ENCODE results near the gene HRG.
A peak's percentile ranks its signal among the peaks of the same experiment; 100 is the strongest.
"Not testable (repeated sequence)": the region's sequence is repeated elsewhere in the genome, so short reads cannot be mapped to it uniquely, and the experiment has no call there.

Gene HRG

DNA sequence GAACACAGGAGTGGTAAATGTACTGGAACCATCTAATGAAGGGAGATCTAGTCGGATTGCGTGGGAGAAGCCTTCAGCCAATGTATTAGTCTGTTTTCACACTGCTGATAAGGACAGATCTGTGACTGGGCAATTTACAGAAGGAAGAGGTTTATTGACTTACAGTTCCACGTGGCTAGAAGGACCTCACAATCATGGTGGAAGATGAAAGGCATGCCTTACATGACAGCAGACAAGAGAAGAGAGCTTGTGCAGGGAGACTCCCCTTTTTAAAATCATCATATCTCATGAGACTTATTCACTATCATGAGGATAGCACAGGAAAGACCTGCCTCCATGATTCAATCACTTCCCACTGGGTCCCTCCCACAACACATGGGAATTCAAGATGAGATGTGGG is 17.0 kb downstream of the HRG start:
- DNase-seq, result no peak

DNA sequence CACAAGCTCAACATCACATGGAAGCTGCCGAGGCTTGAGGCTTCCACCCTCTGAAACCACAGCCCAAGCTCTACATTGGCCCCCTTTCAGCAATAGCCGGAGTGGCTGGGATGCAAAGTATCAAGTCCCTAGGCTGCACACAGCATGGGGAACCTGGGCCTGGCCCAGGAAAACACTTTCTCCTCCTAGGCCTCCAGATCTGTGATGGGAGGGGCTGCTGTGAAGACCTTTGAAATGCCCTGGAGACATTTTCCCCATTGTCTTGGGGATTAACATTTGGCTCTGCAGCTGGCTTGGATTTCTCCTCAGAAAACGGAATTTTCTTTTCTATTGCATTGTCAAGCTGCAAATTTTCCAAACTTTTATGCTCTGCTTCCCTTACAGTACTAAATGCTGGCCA is 18.2 kb downstream of the HRG start:
- DNase-seq, result no peak

DNA sequence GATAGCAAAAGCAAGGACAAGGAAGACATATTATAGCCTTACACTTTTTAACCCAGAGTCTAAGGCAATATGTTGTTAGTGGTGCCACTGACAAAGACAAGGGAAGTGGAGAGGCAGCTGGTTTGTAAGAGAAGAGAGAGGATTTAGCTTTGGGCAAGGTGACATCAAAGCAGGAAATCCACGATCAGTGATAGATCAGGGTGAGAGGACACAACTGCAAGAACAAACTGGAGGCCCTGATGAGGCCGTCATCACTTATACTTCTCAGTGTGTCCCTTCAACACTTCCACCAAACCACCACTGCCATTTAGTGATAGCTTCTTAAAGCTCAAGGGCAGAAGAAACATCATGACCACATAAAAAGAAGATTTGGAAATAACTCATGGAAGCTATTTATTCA is 20.7 kb downstream of the HRG start:
- not testable (repeated sequence) for DNase-seq

DNA sequence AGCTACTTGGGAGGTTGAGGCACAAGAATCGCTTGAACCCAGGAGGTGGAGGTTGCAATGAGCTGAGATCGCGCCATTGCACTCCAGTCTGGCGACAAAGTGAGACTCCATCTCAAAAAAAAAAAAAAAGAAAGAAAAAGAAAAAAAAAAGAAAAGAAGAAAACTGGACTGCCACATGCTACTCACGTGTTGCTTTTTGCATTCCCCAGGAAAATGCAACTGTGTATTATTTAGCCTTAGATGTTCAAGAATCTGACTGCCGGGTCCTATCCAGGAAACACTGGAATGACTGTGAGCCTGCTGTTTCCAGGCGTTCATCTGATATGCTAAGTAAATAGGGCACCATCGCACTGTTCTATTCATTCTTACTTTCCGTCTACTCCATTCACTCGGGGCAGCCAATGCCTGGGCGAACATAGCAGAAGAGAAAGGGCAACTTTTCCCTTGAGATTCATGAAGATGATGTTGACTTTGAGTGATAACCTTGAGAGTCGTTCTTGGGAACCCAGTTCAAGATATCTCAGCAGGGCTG is 21.4 kb downstream of the HRG start:
- no peak for DNase-seq

DNA sequence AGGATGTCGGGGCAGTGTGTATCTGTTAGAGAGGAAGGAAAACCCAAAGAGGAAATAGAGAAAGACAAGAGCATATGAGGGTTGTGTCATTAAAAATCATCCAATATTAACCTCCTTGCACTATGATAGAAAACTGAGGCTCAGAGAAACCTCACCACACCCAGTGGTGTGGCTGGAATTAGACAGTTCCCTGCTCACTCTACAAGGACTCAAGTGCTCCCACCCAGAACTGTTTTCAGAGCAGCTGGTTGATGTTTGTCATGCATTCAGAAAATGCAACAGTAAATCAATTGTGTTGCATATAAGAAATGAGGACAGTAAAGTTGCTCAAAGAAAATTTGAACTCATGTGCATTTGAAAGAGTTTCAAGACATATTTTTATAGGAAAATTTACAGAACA is 24.5 kb downstream of the HRG start:
- not testable (repeated sequence) for DNase-seq

DNA sequence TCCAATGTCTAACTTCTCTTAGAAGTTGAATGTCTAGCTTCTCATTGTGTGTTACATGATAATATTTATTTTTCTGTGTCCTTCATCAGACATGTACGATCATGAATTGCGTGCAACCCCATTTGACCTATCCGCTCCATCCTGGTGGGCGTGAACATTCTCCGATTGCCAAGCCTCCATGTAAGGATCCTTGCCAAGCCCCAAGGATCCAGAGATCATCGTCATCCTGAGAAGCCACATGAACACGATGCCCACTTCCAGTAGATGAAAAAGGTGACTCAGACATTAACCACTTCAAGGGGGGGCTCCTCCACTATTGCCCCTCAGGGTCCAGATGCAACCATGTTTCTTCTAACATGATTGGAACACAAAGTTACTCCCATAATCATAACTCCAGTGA is 25.9 kb downstream of the HRG start:
- DNase-seq, result no peak

DNA sequence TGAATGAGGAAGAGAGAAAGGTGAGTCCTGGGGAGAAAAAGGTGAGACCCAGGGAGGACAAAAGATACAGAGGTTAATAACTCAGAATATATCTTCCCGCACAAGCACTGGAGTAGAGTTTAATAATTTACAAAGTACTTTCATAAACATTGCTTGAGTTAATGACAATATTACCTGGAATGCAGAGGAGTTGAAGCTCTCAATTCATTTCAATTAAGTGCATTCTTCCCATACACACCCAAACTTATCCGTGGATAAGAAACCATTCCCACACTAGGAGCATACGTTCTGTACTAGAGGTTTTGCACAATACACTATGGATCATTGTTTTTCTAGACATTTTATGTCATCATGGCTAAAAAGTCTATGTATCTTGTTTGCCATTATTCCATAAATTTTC is 28.0 kb downstream of the HRG start:
- no peak for DNase-seq

DNA sequence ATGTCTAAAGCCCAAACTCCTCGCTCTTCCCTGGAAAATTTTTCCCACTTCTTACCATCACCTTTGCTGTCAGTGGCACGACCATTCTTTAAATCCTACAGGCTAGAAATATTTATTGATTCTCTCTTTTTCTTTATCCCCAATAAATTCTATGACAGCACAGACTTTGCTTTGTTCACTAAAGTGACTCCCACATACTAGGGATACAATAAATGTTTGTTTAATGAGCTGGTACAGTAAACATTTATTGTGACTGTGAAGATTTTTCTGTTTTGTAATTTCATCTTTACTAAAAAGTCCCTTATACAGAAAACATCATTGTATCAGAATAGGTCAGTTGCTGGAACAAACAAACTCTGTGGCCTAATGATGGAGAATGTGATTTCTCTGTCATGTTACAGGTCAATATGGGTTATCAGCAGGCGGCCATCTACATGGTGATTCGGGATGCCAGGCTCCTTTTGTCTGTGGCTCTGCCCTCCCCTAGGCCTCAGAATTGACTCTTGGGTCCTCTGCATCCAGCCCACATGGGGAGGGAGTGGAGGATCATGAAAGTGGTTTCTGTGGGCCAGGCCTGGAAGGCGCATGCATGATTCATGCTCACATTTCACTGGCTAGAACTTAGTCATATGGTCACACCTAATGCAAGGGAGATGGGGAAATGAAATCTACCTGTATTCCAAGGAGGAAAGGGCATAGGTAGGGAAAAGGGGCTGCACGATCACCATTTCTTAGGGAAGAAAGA is 28.6 kb downstream of the HRG start:
- DNase-seq, result no peak

DNA sequence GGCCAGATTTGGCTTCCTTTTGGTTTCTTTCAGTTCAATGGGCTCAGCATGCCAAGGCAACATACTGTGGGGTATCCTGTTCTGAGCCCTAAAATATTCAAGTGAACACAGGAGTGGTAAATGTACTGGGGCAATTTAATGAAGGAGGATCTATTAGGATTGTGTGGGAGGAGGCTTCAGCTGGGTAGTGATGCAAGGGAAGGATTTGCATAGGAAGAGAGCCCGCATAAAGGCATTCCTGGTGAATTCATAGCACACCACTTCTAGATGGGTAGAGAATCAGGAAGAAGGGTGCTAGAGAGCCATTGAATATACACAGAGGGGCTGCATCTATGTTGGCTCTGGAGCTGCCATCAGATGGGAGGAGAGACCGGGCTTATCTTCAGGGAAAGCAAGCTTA is 30.7 kb downstream of the HRG start:
- no peak for DNase-seq

DNA sequence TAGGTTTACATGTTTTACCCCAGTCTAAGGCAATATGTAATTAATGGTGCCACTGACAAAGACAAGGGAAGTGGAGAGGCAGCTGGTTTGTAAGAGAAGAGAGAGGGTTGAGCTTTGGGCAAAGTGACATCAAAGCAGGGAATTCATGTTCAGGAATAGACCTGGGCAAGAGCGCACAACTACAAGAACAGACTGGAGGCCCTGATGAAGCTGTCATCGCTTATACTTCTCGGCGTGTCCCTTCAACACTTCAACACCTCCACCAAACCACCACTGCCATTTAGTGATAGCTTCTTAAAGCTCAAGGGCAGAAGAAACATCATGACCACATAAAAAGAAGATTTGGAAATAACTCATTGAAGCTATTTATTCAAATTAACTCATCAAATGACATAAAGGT is 31.7 kb downstream of the HRG start:
- no peak for DNase-seq

DNA sequence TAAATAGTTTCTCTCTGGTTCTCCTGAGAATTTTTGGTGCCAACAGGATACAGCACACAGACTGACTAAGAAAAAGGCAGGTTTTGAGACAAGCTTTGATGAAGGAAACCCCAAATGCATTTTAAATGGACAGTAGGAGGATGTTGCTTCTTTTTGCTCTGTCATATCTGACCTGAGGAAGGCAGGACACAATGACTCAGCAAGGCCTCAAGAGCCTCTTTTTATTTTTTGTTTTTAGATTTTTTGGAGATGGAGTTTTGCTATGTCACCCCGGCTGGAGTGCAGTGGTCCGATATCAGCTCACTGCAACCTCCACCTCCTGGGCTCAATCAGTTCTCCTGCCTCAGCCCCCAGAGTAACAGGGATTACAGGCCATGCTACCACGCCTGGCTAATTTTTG is 34.5 kb downstream of the HRG start:
- no peak for DNase-seq

DNA sequence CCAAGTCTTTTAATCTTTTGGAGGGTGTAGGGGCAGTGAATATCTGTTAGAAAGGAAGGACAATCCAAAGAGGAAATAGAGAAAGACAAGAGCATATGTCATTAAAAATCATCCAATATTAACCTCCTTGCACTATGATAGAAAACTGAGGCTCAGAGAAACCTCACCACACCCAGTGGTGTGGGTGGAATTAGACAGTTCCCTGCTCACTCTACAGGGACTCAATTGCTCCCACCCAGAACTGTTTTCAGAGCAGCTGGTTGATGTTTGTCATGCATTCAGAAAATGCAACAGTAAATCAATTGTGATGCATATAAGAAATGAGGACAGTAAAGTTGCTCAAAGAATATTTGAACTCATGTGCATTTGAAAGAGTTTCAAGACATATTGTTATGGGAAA is 36.6 kb downstream of the HRG start:
- DNase-seq, result not testable (repeated sequence)

DNA sequence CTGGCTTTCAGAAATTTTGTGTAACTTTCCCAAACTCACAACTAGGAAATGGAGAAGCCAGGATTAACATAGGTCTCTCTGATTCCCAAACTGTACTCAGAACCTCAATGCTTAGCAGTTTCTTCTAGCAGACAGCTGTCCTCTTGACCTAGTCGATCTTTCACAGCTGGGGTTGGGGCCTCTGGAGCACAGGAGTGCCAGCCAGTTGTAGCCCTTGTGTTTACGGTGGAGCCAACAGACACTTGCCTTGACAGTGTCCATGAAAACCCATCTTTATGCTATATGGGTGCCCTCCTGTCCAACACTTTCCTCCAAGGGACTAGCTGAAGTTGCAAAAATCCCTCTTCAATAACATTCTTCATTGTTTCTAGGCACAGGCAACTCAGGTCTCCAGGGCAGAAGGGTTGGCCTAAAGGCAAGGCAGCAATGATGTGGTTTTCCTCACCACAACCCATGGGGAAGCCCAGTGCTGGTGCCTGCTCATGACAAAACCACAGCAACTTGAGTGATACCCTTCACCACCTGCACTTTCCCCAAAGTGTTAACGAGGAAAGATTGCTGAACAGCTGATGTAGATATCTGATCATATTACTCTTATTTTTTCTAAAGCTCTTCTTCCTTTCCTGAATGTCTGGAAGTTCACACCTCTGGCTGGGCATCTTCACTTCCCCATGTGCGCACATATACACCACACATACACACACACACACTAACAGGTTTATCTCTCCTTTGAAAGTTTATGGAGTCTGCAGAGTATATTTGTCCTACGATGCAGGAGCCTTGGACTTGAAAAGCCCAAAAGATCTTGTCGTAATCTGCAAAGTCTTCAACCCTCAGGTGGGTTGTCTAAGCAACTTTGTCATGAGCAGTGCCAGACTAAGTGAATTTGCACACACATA is 40.3 kb downstream of the HRG start:
- DNase-seq, result peak; percentile 6

DNA sequence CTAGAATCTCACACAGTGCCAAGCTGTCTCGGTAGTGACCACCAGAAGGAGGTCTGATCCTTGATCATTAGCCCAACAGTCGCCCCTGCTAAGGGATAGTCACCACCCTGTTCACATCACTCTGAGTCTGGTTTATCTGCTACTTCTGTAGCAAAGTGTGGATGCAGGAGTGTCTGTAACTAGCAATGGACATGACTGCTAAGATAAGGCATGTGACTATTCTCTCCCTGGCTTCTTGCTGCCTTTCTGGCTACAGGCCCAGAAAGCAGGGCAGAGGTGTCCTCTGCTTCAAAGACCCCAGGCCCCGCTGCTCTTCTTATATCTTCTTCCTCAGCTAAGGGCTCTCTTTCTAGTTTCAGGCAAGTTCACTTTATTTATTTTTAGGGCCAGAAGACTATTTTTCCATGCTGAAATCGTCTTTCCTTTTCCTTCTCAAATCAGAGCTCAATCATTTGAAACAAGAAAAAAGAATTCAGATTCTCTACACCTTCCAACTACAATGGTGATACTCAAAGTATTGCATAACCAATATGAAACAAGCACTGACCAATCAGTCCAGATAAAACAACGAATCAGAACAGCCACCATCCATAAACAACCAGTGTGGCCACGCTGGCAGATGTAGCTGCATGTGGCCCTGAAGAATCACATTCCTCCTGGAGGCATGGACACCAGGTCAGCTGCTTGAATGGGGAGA is 43.3 kb downstream of the HRG start:
- DNase-seq, result no peak

DNA sequence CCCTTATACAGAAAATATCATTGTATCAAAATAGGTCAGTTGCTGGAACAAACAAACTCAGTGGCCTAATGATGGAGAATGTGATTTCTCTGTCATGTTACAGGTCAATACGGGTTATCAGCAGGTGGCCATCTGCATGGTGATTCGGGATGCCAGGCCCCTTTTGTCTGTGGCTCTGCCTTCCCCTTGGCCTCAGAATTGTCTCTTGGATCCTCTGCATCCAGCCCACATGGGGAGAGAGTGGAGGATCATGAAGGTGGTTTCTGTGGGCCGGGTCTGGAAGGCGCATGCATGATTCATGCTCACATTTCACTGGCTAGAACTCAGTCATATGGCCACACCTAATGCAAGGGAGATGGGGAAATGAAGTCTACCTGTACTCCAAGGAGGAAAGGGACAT is 44.9 kb downstream of the HRG start:
- not testable (repeated sequence) for DNase-seq

DNA sequence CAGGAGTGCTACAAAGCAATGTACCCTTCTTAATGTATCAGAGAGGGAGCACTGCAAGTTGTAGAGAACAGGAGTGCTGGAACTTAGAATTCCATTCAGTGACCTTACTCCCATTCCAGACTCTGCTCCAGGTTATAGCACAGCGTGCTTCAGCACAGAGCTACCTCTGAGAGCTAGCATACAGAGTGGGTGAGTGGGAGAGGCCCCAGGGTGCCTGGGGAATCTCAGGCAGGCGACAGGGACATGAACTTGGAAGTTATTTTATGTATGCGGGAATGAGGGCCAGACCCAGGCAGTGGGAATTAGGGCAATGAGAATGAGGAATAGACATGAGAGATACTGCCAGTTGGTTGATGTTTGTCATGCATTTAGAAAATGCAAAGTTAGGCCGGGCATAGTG is 47.7 kb downstream of the HRG start:
- DNase-seq, result no peak

DNA sequence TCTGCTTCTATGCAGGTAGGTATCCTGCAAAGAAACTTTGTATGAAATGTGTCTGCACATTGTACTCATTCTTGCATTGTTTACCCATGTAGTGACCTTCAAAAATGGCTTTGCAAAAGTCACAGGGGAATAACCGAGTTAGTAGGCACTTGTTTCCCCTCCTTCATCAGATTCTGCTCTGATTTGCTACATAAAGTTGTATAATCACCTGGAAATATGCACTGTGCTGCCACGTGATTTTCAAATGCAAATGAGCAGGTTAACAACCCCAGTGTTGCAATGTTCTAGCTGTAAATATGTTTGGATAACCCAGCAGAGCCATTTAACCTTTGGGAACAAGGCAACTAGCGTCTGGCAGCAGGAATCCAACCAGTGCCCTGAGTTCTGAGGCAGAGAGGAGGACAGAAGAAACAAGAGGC is 51.2 kb downstream of the HRG start, which contains the start of gene KNG1:
TSS of gene KNG1 (plus strand) at position 321 of the 419 bp plus-strand sequence. CDS start 184 bp downstream, outside the sequence.
- DNase-seq, result no peak

DNA sequence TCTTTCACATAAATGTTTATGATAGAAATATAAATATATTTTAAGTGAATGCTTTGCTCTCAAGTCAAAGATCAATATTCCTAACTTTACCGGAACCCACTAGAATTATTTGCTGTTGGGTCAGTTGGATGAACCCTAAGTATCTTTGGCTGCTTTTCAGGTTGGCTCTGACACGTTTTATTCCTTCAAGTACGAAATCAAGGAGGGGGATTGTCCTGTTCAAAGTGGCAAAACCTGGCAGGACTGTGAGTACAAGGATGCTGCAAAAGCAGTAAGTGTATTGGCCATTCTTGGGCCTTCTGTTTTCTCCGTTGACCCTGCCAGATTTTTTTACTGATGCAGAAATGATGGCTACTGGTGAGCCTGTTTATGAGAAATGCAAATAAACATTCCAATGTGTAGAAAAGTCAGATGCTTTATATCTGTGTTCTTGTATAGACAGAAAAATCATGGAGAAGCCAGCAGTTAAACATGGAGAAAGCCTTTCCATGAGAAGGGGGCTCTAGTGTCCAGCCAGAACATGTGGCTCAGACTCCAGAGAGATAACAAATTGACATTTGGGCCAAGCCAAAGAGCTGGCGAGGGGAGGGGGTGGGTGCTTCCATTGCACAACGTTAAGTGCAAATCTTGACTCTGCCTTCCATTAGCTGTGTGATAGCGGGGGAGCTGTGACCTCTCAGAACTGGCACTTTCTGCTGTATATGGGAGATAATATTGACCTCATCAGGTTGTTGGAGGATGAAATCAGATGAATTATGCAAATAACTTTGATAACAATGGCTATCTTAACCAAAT is 54.3 kb downstream of the HRG start:
- no peak for DNase-seq

DNA sequence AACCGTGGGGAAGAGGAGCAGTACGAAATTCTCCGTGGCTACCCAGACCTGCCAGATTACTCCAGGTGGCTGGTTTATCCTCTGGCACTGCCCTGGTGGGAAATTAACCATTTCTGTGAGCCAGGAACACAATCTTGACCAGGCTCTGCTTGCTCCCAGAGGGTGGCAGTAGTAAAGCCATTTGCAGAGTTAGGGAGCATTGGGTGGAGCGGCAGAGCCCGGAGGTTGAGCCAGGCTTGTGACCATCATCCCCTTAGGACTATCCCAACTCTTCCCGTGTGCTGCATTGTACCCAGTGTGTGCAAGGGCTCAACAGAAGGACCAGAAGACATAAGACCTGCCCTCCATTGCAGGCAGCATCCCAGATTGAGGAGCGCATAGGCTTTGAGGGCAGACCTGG is 56.6 kb downstream of the HRG start:
- DNase-seq, result no peak

DNA sequence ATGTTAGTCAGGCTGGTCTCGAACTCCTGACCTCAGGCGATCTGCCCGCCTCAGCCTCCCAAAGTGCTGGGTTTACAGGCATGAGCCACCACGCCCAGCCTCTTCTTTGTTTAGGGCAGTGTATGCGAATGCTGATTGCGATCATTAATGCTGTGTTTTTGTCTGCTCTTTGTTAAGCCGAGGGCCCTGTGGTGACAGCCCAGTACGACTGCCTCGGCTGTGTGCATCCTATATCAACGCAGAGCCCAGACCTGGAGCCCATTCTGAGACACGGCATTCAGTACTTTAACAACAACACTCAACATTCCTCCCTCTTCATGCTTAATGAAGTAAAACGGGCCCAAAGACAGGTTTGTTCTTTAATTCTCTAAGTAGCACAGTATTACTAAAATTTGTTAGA is 59.1 kb downstream of the HRG start:
- no peak for DNase-seq

Data from activated gamma-delta T cell treated with Interleukin-2 at 50 U/mL for 16 hours (primary cell).